OCI-LY3 (cell line): ENCODE measurements around the gene MYO1G.

Source experiments
- EZH2phosphoT487 ChIP-seq: fragments of 200-600 bp; shearing (Covaris generic); IDR thresholded peaks from 2 replicates; pipeline ENCODE4 v1.6.1; 2018; ENCODE audit warnings: antibody characterized with exemption, mixed run types, low read depth
- TF ChIP-seq, protein P1 (sequence below): fragments of 200-600, 300-600 bp; sonication (generic); IDR thresholded peaks from 2 replicates; pipeline ENCODE4 v1.5.1; 2014; ENCODE audit warnings: antibody characterized with exemption, low read length, low read depth

DNA sequence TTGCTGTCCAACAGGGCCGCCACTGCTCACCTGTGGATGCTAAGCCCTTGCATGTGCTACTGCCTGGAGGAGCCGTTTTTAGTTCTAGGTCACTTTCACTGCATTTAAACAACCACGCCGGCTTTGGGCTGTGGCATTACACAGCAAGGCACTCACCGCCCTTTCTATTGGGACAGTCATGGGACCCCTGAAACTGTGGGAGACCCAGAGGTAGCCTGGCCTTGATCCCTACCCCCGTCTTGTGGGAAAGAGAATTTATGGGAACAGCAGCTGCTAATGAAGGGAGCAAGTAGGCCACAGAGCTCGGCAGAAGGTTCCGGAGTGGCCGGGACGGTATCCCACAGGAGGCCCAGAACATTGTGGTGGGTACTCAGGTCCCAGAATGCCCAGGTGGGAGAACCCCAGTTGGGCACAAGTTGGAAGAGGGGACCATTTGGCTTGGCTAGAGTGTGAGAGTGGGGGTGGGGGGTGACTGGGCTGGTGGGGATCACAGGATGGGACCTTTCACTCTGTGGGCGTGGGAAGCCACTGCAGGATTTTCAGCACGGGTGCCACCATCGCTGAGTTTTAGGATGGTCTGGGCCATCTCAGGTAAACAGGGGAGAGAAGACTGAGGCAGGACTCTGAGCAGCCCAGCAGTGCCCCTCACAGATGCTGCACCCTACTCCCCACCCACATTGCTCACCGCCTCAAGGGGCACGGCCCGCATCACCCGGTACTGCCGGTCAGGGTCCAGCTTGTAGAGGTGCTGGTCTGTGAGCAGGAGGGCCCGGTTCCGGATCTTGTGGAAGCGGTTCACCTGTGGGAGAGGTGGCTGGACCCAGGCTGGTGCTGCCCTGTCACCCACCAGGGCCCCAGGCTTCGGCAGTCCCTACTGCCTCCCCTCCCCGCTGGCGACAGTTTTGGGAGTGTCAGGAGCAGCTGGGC lies 15.2 kb downstream of the MYO1G start:
- TF ChIP-seq, protein P1, sequence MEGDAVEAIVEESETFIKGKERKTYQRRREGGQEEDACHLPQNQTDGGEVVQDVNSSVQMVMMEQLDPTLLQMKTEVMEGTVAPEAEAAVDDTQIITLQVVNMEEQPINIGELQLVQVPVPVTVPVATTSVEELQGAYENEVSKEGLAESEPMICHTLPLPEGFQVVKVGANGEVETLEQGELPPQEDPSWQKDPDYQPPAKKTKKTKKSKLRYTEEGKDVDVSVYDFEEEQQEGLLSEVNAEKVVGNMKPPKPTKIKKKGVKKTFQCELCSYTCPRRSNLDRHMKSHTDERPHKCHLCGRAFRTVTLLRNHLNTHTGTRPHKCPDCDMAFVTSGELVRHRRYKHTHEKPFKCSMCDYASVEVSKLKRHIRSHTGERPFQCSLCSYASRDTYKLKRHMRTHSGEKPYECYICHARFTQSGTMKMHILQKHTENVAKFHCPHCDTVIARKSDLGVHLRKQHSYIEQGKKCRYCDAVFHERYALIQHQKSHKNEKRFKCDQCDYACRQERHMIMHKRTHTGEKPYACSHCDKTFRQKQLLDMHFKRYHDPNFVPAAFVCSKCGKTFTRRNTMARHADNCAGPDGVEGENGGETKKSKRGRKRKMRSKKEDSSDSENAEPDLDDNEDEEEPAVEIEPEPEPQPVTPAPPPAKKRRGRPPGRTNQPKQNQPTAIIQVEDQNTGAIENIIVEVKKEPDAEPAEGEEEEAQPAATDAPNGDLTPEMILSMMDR = no peak
- no peak for TF ChIP-seq EZH2phosphoT487
